GM21528 (cell line): ENCODE results near the gene SBF2.

Experiments used
- ATAC-seq: cut with Tn5 transposase; IDR thresholded peaks from one replicate; pipeline ENCODE4 v1.9.1; 2021; ENCODE audit warnings: mild to moderate bottlenecking, moderate library complexity; ENCODE audit not compliant: unreplicated experiment, low FRiP score

Gene SBF2

DNA sequence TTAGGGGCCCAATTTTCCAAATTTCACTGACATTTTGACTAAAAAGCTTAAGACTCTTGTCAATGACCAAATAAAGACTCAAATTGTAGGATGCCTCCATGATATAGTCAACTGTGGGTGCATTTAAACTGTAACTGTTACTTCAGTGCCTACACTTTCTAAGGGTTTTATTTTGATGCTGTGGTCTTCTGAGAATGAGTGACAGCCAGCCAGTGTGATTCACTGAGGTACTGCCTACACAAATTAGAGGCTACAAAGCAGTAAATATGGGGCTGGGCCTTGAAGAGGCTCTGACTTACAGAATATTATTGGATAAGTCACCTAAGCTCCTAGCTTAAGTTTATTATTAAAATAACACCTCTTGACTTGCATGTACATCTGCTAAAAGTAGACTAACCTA lies 419.6 kb downstream of the SBF2 start:
- ATAC-seq, result no peak

DNA sequence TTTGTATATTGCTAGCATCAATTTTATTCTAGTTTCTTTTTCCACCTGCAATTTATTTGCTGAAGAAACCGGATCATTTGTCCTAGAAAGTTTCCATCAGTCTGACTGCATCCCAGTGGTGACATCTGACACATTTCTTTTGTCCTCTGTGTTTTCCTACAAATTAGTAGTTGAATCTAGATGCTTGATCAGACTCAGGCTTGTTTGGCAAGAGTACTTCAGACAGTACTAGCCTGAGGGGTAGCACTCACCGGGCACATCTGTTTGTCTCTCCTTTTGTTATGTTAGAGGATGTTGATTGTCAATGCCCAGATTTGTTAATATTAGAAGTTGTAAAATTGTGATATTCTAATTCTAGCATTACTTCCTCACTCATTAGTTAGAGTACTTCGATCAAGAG lies 425.4 kb downstream of the SBF2 start:
- ATAC-seq, result no peak

DNA sequence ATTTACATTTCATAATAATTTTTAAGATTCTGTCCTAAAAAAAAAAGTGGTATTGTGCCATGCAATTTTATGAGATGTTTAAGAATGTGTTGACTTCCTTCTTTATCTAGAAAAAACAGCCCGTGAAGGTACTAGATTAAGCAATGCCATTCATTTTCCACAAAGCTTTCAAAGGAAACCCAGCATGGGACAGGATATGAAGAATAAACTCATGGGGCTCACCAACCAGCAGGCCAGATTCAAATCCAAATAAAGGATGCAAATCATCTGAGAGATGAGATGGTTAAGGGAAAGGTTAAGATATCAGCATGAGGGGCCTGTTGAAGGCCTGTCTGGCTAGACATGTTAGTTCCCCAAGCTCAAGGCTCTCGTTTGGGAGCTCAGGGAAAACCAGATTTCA lies 431.0 kb downstream of the SBF2 start:
- ATAC-seq, result no peak

DNA sequence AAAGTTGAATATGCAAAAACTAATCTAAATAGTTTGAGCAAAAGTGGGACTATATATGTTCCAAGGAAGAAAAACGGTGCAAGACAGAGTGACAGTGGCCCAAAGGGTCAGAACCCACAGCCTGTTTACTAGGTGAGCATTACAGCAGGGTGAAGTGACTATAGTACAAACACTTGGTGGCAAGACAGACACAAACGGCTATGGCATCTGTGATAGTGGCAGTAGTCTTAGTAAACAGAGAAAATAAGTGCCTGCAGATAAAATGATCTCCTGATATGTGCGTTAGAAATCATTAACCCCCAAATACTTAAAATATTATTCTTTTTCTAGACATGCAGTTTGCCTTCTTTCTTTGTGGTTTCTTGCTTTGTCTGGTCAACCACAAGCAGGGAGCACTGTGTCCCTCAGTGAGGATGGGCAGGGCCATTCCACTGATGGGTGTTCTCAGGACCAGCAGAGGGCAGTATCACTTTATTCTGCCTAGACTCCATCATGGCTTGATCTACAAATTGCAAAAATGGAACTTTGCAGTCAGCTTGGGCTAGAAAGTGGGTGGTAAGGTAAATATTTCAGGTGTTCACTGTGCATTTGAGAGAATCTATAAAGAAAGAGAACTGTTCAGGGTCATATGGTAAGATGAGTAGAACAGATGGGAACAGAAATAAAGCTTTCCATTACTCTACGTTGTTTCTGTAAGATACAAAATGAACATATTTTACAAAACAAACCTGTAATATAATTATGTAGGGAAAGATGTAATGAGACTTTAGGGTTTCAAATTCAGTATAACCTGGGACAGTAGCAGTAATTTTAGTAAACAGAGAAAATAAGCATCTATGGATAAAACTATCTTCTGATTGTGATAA lies 431.9 kb downstream of the SBF2 start:
- peak; percentile 87 for ATAC-seq

DNA sequence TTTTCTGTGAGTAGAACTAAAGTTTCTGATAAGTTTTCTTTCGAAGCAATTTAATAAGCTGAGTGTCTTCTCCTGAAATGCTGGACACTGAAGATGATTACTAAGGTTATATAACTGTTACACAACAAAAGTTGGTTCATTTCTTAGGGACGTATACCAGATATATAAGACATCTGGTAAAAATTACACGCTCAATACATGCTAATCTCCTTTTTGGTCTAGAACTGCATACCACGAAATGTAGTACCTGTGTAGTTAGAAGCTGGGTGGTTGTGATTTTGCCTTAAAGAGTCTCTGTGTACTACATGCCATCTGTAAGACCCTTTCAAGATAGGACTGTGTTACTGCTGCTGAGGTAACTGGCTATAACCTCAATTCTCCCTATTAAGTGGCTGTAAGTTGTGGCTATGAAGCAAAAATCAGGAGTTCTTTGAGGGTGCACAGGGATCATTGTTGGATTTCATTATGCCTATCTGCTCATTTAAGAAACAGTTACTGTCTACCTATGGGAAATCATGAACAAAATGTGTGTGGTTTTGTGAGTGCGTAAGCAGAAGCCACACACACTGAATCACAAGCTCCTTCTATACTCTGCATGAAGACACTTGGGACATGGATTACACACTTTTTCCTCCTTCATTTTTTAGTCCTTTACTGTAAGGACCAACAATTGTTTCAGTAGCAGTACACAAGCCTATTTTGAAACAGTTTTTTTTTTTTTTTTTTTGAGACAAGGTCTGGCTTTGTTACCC lies 434.3 kb downstream of the SBF2 start:
- no peak for ATAC-seq

DNA sequence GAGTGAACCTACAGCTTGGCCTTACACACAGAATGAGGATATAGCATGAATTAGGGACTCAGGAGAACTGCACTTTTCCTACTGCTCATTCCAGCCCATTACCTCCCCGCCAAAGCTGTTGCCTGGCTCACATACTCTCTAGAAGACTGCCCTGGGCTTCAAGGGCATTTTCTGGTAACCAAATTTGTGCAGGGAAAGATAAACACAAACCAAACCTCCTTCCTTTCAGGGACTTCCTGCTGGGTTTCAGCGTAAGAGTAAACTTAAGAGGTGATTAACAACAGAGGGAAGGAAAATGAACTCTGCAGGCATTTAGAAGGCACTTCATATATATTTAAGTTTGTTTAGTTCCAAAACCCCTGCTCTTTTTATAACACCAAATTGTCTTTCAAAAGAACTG lies 435.2 kb downstream of the SBF2 start:
- no peak for ATAC-seq

DNA sequence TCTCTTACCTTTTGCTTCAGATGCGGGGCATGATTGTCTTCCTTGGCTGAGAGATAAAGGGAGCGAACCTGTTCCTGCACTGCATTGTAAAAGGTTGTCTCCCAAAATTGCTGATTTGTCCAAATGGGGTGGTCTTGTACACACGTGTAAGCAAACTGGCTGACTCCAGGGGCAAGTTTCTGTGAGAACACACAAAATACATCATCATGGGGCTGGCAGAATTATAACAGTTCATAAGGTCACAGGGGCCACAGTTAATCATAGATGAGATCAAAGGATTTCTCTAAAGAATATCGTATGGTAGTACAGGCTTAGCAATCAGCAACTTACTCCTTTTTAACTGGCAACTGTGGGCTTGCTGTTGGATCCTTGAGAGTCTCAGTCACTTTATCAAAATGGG lies 435.8 kb downstream of the SBF2 start:
- ATAC-seq, result no peak

DNA sequence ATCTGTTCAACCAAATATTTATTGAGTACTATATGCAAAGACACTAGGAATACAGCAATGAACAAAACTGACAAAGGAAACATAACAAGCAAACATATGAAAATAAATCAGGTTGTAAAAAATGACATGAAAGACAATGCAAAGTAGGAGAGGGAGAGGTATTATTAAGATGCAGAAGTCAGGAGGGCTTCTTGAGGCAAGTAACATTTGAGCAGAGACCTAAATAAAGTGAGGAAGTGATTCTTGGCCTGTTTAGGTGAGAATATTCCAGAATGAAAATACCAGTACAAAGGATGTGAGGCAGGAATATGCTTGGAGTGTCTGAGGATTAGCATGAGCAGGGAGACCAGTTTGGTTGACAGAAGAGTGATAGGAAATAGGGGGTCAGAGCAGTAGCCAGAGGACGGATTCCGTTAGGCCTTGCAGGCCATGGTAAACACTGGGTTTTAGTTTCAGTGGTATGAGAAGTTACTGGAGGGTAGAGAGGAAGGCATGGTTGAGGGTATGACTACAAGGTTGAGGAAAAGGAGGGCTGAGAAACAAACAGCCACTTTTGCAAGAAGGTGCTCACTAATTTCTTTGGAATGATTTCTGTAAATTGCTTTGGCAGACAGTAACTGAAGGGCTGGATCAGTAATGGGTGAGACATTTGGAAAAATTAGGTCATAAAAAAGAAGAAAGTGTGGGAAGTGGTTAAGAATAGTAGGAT lies 438.3 kb downstream of the SBF2 start:
- ATAC-seq, result no peak

DNA sequence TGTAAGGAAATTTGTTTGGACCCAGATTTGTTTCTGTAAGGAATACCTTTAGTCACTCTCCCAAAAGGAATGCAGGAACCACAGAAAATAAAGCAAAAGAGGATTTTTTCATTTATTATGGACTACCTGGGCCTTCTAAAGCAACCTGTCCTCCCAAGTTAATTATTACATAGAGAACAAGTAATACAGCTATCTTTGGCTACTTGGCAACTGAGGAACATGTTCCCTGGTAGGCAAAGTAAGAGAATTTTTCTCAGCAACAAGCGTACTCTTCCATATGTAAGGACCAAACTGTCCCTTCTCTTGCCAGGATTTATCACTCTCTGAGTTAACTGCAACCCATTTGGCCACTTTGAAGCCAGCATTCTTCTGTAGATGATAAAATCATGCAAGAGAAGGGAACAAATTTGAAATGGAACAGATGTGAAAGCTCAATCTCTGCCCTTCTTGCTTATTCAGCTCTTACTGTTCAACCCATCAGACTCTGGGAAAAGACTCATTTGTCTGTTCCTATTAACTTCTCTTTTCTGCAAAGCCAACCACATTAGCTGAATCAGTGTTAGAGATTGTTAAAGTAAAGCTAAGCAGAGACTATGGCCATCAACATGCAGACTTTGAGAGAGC lies 440.0 kb downstream of the SBF2 start:
- no peak for ATAC-seq

DNA sequence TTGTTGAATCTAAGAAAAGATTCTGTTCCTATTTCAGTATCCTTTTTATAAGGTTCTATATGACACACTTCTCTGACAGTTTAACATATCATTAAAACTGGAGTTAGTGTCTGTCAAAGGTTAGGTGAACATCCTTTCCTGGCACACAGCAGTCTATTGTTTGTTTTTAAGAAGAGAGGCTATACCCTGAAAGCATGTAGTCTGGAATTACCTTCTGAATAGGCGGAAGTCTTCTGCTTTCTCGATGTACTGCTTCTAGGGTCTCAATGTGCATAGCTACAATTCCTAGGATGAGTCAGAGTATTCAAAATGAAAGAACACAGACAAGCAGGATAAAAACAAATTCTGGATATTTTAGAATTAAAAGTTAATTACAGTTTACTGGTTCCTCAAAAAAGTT lies 441.6 kb downstream of the SBF2 start:
- ATAC-seq, result no peak

DNA sequence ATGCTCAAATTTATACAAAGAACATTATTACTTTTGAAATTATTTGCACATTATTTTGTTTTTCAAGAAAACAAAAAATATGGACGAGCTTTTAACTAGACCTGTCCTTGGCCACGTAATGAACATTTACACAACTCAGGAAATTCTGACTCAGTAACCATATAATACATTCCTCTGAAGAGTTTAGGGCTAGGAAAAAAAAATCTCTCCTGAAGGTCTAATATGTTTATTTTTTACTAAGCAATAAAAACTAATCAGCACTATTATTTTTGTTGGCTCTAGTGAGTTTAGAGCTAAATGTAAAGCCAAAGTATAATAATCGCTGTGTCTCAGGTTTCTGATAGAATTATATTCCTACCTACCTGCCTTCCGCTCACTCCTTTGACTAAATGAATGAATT lies 442.7 kb downstream of the SBF2 start:
- no peak for ATAC-seq

DNA sequence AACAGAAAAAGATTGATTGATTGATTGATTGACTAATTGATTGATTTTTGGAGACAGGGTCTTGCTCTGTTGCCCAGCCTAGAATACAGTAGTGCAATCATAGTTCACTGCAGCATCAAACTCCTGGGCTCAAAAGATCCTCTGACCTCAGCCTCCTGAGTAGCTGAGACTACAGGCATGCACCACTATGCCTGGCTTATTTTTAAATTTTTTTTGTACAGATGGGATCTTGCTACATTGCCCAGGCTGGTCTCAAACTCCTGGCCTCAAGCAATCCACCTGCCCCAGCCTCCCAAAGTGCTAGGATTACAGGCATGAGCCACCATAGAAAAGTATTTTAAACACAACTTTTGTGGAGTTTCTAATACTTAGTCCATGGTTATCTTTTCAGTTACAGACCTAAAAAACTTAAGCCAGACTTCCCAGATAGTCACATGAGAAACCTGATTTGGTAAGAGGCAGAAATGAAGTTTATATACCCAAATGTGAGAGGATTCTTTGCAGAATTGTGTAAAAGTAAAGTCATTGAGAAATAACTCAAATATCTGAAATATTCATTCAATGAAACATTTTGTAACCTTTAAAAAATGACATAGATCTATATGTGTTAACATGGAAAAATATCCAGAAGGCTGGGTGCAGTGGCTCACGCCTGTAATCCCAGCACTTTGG lies 443.7 kb downstream of the SBF2 start:
- ATAC-seq, result no peak

DNA sequence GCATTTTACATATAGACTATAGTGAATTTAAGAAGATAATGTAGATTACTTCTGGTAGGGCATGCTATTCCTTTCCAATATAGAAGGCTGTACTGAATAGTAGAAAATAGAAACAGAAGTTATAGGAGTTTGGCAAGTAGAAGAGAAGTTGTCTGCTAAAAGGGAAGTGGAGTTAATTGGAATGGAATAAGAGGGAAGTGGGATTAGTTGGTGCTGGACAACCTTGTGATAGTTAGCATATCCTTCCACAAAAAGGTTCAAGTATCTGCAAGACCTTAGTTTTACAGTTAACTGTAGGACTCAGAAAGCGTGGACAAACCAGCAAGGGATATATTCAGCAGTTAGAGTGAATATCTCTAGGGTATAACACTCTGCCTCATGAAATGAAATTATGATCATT lies 444.6 kb downstream of the SBF2 start:
- ATAC-seq, result no peak

DNA sequence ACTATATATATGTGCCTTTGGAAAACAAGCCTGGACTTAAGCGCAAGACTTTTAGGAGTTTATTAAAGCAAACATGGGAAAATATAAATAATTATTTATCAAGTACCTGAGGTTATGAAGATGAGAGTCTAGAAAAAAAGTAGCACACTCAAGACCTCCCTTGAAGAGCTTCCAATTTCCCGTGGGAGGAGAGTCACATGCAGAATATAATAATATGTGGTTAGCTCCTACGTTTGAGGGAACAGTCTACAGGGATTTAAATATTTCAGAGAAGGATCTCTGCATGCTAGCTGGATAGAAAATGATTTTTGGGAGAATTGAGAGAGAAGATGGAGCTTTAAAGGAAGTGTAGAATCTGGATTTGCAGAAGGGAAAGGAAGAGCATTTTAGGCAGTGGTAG lies 446.4 kb downstream of the SBF2 start:
- ATAC-seq, result no peak

DNA sequence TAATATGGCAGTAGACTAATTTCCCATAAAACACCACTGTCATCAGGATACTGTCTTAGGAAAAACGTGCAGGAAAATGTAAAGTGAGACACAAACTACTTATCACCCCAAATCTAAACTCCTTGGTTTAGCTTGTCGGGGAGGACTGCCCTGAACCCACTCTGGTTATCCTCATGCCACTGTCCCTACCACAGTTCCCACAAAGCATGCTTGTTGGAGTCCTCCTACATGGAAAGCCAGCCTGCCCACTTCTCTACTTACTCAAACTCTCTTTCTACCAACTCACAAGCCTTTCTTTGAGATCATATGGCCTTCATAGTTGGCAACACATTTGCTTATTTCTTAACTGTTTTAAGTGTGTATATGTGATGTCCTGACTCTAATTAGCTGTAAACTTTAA lies 451.1 kb downstream of the SBF2 start:
- no peak for ATAC-seq

DNA sequence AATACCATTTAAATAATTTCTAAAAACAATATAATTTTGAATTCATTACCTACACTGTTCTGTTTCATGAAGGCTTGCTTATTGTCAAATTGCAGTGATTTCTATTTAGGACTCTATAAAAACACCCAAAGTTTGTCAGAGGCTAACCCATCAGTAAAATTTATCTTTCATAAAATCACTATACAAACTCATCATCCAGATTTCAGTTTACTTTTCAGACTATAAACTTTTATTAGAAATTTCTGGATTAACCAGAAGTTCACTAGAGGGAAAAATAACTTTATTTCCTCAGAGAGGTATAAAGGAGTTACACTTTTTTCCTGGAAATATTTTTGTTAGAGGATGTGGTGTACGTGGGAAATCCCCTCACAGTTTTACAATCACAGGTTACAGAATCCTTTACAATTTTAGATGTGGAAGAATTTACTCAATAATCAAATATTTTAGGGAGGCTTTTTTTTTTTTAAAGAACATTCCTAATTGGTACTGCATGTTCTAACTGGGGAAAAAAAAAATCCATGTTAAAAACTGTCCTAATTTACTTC lies 453.5 kb downstream of the SBF2 start:
- no peak for ATAC-seq

DNA sequence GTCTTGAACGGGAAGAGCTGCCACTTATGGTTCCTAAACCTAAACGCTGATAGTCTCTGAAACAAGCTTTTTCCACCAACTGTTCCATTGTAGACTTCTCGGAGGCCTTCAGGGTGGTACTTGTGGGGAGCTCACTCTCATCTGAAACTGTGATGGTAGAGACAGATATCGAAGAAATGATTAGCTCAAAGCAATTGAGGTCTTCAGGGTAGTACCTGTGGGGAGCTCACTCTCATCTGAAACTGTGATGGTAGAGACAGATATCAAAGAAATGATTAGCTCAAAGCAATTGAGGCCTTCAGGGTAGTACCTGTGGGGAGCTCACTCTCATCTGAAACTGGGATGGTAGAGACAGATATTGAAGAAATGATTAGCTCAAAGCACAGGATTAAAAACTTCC lies 454.5 kb downstream of the SBF2 start:
- no peak for ATAC-seq

DNA sequence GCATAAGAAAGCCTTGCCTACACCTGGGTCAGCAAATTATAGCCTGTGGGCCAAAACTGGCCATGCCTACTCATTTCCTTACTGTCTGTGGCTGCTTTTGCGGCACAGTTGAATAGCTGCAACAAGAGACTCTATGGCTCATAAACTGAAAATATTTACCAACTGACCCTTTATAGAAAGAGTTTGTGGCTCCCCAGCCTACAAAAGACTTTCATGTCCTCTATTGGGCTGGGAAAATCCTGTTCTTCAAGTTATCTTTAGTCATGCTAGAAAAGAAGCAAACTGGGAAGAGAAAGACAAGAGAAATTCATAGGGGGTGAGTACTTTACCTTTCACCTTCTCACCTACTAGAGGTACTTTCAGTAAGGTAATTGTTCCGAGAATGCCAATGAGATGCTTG lies 455.1 kb downstream of the SBF2 start:
- ATAC-seq, result no peak

DNA sequence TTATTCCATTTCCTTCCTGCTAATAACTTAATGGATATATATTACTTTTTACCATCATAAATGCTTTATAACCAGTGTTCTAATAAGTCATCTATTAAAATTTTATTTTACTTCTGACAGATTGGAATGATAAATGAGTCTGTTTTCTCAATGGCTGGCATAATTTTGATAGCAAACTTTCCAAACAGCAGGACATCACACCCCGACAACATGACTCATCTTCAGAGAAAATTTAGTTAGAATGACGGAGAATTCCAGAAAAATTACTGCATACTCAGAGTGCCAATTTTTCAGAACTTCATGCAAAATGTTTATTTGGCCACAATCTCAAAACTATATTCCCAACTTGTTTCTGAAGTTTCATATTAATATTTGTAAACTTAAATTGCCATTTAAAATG lies 455.8 kb downstream of the SBF2 start:
- no peak for ATAC-seq

DNA sequence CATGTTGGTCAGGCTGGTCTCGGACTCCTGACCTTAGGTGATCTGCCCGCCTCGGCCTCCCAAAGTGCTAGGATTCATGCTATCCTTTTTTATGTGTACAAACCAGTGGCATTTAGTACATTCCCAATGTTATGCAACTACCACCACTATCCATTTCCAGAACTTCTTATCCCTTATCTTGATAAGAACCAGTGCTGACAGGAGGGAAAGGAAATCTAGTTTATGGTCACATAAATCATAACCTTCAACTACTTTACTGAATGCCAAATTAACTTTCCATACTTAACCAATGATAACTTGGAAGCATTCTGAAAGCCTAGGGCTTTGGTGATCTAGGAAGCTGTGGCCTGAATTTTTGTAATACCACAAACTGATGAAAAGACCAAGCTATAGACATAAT lies 459.7 kb downstream of the SBF2 start:
- ATAC-seq, result no peak
